HG03135 (cell line): ENCODE results near the gene ZFPM1.
"Not testable (repeated sequence)": the region's sequence is repeated elsewhere in the genome, so short reads cannot be mapped to it uniquely, and the experiment has no call there.

Experiments used
- ATAC-seq: cut with Tn5 transposase; IDR thresholded peaks from one replicate; pipeline ENCODE4 v1.9.1; 2021; ENCODE audit warnings: mild to moderate bottlenecking, moderate library complexity; ENCODE audit not compliant: unreplicated experiment

The ZFPM1 gene

DNA sequence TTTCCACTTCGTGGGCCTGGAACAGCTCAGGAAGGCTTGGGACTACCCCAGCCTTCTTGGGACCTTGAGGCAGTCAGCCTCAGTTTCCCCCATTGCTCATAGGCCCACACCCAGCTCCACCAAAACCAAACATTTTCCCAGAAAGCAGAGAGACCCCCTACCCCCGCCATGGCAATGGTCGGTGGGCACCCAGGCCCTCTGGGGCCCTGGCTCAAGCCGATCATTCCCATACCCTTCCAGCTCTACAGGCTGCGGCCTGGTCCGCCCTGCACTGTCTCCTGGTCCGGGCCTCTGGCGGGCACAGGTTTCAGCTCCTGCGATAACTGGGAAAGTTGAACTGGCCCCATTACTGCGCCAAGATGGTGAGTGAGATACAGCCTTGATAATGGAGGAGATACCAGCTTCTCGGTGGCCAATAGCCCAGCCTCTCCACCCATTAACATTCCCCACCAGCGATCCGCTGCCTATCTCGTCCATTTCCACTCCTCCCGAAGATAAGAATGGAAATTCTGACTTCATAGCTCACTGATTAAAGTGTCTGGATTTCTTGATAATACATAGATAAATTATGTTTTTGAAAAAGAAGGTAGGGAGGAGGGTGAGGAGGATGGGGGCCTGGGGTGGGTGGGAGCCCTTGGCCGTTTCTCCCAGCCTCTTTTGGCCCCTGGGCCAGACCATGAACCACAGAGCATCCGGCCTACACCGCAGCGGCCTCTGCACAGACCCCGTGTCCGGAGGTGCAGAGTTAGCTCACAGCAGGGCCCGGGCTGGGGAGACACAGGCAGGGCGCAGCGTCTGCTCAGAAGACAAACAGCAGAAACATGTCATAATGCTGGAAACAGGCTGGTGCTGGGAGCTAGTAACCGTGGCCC, 11.6 kb downstream of the ZFPM1 start:
- no peak for ATAC-seq

DNA sequence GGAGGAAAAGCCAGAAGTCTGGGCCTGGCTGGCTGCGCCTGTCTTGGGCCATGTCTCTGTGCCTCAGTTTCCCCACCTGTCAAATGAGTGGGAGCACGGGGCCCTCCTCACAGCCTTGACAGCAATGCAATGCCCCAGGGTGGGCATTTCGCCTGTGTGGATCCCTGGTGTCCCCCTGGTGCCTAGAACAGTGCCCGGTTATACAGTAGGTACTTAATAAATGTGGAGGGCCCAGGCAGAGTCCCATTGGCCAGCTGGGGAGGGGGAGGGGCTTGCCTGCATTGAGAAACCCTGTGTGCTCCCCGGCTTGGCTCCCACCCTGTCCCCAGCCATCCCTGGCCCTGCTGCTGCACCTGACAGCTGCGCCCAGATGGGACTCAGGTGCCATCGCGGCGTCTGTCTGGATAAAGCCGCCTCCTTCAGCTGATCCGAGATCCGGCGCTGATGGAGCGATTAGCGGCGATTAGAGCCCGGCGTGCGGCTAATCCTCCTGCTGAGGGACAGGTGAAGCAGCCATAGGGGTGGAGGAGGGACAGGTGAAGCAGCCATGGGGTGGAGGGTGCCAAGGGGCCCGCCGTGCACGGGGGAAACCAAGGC, 12.4 kb downstream of the ZFPM1 start:
- ATAC-seq = no peak

DNA sequence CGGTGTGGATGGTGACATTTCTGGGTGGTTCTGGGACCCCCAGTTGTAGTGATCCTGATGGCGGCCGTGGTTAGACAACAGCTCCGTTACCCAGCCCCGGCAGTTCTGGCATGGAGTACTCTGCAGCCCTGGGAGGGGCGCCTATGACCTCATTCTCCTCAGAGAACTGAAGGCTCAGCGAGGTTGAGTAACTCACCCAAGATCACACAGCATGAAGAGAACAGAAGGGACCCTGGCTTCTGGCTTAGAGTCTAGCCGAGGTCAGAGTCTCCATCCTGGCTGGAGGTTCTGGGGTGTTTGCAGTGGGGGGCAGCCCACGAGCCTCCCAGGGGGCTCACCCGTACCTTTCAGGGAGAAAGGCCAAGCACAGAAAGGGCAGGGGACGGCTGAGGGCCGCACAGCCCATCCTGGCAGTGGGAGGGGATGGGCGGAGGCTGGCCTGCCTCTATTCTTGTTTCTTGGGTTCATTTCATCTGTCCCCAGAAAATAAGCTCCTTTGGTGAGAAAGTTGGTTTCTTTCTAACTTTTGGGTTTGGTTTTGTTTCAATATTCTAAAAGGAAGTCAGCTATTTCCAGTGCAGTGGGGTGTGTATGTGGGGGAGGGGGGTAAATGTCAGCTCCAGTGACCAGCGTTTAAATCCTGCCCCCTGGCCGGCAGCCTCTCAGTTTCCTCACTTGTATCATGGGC, 13.2 kb downstream of the ZFPM1 start:
- no peak for ATAC-seq

DNA sequence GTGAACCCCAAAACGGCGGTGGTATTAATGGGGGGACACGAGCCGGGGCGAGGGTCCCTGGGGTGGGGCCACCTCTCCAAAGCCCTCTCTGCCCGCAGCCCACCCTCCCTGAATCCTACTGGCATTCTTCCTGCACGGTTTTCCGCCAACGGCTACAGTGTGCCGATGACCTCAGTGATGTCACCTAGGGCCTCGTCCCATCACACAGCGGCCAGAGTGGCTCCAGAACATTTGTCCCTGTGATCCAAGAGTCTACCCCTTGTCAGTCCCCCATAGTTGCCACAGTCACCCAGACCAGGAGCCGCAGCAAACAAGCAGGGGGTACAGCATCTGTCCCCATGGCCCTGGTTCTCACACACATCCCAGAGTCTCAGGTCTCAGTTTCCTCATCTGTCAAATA, 13.9 kb downstream of the ZFPM1 start:
- ATAC-seq = no peak

DNA sequence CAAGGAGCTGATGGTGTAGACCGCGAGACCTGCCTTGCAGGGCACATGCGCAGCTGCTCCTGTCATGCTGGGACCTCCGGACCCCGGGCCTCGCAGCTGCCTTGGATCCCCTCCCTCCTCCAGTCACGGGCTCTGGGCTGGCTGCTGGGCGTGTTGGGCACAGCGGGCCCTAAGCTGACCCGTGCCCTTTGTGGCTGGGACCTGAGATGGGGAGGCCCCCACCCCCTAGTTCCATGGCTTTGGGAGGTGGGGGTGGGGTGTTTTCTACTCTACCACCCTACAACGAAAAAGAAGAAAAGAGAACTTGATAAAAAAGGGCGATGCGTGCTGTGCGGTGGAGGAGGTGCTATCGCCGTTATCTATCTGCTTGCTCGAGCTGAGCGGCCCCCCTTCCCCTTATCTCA, 14.5 kb downstream of the ZFPM1 start:
- ATAC-seq = no peak

DNA sequence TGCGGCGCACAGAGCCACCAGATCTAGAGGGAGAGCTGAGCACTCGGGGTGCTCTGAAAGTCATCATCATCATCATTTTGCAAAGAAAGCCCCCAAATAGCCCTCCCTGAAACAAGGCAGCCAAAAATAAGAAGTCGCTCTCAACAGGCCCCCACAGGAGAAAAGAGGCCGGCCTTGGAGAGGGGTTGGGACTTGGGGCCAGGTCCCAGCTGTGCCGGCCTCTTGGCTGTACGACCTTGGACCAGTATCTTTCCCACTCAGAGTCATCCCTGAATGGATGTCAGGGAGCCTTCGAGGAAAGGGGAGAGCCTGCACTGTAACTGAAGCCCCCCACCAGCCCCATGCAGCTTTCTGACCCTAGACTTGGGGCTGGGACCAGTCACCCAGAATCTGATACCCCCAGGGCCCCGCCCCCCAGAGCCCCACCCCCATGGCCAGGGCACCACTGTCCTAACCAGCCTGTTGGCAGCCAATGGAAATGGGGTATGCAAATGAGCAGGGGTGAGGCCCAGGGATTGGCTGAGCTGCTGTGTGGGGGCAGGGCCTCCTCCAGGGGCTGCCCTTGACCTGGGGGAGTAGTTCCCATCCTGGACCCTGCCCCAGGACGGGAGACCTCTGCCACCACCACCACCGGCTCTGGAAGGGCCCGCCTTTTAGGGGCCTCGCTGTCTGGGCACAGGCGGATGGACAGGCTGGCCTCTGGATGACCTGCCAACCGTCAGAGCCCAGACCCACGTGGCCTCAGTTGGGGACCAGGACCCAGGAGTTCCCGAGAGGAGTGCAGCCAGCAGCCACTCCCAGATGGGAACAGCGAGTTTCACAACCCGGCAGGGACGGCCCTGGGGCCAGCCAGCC, 15.4 kb downstream of the ZFPM1 start:
- no peak for ATAC-seq

DNA sequence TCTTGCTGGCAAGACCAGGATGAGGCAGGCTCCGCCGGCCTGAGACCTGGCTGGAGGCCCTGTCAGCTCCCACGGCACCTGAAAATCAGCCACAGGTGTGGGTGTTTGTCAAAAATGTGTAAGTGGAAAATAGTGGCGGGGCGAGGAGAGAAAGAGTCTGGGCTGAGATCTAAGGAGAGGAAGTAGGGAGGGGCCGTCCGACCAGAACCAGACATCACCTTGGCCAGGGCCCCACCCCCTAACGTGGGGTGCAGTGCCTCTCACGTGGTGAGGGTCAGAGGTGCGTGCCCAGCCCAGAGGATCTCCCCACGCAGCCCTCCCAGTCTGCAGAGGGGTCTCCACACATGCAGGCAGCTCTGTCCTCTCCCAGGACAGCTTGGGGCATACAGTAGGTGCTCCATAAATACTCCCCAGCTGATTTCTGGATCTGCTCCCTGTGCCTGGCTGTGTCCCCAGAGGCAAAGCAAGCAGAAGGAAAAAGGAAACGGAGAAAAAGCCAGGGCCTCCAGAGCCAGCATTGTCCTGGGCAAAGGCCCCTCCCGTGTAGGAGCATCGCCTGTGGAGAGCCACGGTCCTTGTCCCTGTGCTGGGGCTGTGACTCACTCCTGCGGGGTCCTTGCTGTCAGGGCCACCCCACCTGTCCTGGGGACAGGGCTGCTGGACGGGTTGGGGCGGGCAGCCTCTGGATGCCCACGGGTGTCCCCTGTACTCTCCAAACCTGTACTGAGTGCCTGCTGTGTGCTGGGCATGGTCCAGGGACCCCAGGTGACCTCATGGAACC, 16.7 kb downstream of the ZFPM1 start:
- ATAC-seq = no peak

DNA sequence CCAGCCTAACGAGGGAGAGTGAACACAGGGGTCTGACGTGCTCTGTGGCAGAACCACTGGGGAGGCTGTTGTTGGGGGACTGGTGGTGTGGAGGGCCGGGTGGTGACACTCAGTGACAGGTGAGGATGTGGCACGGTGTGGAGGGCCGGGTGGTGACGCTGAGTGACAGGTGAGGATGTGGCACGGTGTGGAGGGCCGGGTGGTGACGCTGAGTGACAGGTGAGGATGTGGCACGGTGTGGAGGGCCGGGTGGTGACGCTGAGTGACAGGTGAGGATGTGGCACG, 17.3 kb downstream of the ZFPM1 start:
- ATAC-seq = not testable (repeated sequence)

DNA sequence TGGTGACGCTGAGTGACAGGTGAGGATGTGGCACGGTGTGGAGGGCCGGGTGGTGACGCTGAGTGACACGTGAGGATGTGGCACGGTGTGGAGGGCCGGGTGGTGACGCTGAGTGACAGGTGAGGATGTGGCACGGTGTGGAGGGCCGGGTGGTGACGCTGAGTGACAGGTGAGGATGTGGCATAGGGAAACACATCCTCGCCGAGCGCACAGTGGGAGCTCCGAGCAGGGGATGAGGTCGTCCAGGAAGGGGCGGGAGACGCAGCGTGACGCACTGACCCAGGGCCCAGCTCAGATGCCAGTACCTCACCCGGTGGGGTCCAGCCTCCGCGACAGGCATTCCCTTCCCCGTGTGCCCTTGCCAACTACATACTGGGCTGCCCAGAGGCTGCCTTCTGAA, 17.6 kb downstream of the ZFPM1 start:
- ATAC-seq = not testable (repeated sequence)

DNA sequence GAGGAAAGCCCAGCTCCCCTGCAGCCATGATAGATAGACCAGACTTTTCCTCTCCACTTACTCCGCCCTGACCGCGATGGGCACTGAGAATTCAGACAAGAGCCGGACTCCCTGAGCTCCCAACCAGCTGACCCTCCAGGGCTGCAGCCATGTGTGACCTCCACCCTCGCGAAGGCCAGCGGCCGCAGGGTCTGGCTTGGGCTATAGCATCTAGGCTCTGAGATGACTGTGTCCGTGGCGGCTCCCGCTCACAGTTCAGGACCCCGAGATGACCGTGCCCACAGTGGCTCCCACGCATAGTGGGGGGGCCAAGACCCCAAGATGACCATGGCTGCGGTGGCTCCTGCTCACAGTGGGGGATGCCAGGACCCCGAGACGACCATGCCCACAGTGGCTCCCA, 18.0 kb downstream of the ZFPM1 start:
- ATAC-seq = no peak

DNA sequence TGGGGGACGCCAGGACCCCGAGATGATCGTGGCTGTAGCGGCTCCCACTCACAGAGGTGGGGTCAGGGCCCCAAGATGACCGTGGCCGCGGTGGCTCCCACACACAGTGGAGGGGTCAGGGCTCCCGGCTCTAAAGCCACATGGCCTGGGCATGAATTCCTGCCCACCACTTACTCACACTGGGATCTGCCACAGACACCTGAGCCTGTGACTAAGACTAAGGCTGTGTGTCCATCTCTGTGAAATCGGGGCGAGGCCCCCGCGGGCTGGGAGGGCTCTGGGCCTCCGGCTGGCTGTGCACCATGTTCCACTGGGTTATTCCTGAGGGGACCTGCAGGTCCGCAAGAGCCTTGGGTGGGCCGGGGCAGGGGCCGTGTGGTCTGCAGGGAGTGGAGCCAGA, 18.5 kb downstream of the ZFPM1 start:
- no peak for ATAC-seq

DNA sequence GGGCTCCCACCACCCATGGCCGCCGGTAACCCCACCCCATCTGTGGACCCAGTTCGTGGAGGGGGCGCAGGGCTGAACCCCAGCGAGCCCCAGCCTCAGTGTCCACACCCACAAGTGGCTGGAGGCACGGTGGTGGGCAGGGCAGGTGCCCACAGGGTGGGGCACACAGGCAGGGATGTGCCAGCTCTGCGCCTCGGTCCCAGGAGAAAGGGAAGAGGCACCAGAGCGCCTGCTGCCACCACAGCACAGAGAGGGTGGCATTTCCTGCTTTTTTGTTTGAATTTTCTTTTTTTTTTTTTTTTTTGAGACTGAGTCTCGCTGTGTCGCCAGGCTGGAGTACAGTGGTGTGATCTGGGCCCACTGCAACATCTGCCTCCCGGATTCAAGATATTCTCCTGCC, 19.0 kb downstream of the ZFPM1 start:
- ATAC-seq = no peak

DNA sequence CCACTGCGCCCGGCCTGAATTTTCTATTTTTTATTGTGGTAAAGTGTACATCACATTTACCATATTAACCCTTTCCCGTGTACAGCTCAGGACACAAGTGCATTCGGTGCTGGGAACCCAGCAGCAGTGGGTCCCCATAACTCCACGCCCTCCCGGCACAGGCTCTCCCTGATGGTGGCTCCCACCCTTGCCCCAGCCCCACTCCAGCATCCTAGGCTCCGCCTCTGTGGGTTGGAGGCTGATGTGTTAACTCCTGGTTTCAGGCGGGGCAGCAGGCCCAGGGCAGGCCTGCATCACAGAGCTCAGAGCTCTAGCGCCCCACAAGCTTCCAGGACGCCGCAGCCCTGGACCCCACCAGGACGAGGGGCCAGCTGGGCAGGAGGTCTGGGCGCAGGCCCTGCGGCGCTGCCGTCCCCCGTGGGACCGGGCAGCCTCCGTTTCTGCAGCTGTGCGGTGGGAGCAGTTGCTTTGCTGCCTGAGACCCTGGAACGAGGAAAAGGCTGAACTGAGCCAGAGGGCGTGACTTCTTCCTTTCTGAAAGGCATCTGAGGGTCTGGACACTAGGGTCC, 19.6 kb downstream of the ZFPM1 start:
- no peak for ATAC-seq

DNA sequence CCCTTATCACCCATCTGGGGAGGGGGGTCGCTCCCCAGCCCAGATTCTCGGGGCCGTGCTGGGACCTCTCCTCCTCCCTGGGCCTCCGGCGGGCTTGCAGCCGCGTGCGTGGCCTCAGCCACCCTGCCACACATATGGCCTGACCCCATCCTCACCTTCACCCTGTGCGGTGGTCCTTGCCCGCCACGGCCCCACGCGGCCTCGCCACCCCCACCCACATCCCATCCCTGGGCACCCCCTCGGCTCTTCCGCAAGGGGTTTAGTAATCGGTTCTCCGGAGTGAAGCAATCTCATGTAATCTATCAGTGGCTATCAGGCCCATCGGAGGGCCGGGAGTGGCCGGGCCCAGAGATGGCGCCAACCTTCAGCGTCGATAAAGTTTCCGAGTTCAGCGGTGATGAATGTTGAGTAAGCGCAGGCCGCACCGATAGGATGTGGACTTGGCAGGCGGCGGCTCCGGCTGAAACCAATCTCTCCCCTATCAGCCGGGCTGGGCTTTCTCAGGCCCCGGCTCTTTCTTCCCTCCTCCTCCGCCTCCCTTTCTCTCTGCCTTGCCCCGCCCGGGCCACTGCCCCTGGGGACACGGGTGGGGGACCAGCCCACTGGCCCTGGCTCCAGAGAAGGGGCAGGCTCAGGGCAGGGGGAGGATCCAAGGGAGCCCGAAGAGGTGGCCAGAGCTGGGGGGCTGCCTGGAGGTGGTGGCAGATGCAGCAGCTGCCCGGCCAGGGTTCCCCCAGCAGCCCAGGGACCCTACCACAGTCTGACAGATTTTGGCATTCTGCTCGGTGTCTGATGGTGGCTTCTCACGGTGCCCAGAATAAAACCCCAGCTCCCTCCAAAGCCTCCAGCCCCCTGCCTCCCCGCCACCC, 20.8 kb downstream of the ZFPM1 start:
- no peak for ATAC-seq

DNA sequence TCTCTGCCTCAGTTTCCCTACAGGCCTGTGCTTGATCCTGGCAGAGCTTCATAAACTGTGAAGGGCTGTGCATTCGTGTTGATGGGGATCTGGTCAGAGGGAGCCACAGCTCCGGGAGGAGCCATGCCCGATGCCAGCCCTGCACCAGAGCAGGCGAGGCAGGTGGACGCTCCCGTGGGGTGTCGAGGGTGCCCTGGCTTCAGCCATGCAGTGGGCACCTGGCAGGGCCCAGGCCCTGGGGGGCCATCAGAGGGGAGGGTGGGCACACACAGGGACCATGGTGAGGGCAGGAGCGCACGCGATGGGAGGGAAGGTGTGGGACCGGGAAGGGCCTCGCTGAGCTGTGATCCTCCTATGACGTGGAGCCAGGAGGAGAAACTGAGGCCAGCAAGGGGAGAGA, 22.0 kb downstream of the ZFPM1 start:
- no peak for ATAC-seq

DNA sequence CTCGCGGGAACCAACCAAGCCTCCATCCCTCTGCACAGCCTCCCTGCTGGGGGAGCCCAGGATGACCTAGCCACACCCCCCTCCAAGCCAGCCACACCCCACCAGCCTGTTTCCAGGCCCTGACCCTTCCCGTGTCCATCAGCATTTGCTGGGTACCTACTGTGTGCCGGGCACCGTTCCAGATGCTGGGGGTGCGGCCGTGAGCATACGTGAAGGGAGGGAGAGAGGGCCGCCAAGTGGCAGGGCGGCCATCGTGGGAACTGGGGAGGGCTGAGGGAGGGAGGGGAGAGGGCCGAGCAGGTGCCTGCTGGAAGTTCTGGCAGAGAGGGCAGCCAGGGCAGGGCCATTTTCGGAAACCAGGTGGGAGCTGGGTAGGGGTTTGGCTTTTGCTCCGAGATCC, 23.1 kb downstream of the ZFPM1 start:
- ATAC-seq = no peak

DNA sequence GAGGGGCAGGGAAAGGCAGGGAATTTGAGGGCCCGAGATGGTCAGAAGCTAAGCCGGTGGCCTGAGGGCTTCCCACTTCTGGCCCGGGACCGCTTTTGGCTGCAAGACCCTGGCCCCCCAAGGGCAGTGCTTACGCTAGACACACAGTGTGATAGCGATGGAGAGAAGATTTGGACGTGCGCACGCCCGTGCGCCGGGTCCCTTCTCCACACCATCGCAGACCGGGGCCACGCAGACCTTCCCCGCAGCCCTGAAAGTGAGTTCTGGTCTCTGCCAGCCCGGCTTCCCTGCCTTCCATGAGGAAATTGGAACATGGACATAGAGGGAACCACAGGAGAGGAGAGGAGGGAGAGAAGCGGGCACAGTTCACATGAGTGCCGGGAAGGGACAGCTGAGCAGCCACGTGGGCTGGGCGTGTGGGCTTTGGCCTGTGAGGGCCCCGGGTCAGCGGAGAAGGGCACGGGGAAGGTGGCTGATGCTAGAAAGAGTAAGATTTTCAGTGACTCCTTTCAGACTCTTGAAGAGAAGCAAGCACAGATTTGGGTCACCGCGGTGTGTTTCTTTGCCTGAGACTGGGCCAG, 23.8 kb downstream of the ZFPM1 start:
- no peak for ATAC-seq

DNA sequence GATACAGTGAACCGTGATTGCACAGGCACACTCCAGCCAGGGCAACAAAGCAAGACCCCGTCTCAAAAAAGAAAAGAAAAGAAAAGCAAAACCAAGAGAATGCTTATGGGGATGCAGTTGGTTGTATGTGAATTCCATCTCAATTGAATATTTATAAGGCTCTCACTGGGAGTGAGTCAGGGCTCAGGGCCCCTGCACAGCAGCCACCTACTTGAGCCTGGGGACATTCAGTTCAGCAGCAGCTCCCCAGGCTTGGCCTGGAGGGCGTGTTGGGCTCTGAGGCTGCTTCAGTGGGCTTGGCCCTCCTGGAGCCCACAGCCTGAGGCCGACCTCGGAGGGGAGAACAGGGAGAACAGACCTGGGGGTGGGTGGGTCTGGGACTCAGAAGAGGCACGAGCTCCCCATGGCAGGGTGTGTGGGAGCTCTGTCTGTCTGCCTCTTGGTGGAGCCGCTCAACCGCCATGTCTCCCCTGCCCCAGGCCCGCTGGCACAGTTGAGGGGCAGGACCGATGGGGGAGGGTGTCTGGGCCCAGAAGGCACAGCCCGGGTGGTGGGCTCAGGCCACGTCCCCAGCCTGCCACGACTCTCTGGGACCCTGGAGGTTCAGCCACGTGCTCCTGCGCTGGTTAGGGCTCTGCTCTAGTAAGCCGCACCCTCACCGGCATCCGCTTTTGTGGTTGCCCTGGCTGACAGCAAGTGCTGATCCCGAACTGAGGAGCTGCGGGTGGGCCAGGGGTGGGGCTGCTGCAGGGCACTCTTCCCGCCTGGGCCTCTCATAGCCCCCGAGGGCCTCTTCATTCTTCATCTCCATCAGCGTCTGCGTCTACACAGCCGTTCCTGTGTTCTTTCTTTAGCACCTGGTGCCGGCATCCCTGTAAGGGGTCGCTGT, 24.8 kb downstream of the ZFPM1 start:
- no peak for ATAC-seq
